Vagina (tissue), 2 donors: ENCODE results near the gene ACTR6. TPM values are rescaled to one million over a fixed set of nuclear protein-coding genes. Genes with fewer than 3 reads are reported as not detected.

ENCODE experiments used
- DNase-seq, 2 donors: peaks; one replicate each; pipeline ENCODE4 v3.0.0-alpha.2; 2017; ENCODE audit errors: extremely low spot score in 2 of 2
- H3K27ac ChIP-seq: fragments of 200-600 bp; sonication (generic); one replicate; pipeline ENCODE4 v1.5.1; 2019
- H3K27me3 ChIP-seq: fragments of 200-600 bp; sonication (generic); one replicate; pipeline ENCODE4 v1.5.1; 2019
- H3K36me3 ChIP-seq, 2 donors: fragments of 200-600 bp; sonication (generic); one replicate each; pipeline ENCODE4 v1.5.1; 2017 to 2019
- H3K4me1 ChIP-seq: fragments of 200-600 bp; sonication (generic); one replicate; pipeline ENCODE4 v1.5.1; 2019
- H3K4me3 ChIP-seq, 2 donors: fragments of 200-600 bp; sonication (generic); 1 replicate in 1 of 2; 2 replicates in 1 of 2; pipeline ENCODE4 v1.5.1; 2016 to 2019
- H3K9me3 ChIP-seq: fragments of 200-600 bp; sonication (generic); one replicate; pipeline ENCODE4 v1.5.1; 2019
- CTCF ChIP-seq, 3 experiments: fragments of 450-650 bp in 2 of 3; fragments of 200-600 bp in 1 of 3; sonication (generic) in 1 of 3; IDR thresholded peaks; one replicate each; pipeline ENCODE4 v1.5.1; 2017 to 2019; ENCODE audit warnings: antibody characterized with exemption in 3 of 3, mild to moderate bottlenecking in 2 of 3, moderate library complexity in 2 of 3
- POLR2A ChIP-seq, 2 donors: fragments of 450-650 bp; IDR thresholded peaks; one replicate each; pipeline ENCODE4 v1.6.1; 2017; ENCODE audit warnings: antibody characterized with exemption in 2 of 2, mild to moderate bottlenecking in 2 of 2, moderate library complexity in 2 of 2
- POLR2AphosphoS5 ChIP-seq, 2 donors: sonication (generic); formaldehyde crosslinking; IDR thresholded peaks; one replicate each; pipeline ENCODE4 v1.9.0; 2017; ENCODE audit warnings: antibody characterized with exemption in 2 of 2, mild to moderate bottlenecking in 2 of 2, low read depth in 1 of 2; ENCODE audit not compliant: insufficient read depth in 1 of 2
- intact Hi-C: fragments of 100-400 bp; cut with DNase I; formaldehyde crosslinking; loops from one replicate; pipeline ENCODE4 v1.15.1; 2023
- total RNA-seq: library from RNA; depleted of rRNA; stranded (reverse); fragments of >200 nt; gene quantifications from one replicate; pipeline ENCODE4 v1.2.3, GENCODE V29; 2016

The ACTR6 gene
- total RNA-seq, 1 donor from 2014 or later: 6.6 TPM

- DNase-seq: no peak
- no peak for TF ChIP-seq POLR2A (IDR thresholded peaks at IDR 0.05)
- TF ChIP-seq POLR2AphosphoS5 (IDR thresholded peaks at IDR 0.05; ENCODE audit: insufficient read depth in 1 of 2, low read depth in 1 of 2): no peak
- no peak for TF ChIP-seq CTCF (IDR thresholded peaks at IDR 0.05)
- no peaks in the 10 kb centered on the region for H3K4me1 ChIP-seq
Measured at GRCh38 chr12:100156731-100157426, 43.7 kb upstream of the ACTR6 start.

GRCh38 chr12:100157427-100157821 lies 43.2 kb upstream of the ACTR6 start:
- Histone ChIP-seq H3K27ac (no peak overlapping the region), H3K27me3 (no peaks in the 10 kb centered on the region), H3K4me1 (no peaks in the 10 kb centered on the region), H3K9me3 (no peaks in the 10 kb centered on the region), H3K36me3 (no peaks in the 10 kb centered on the region), H3K4me3 (no peak overlapping the region)
- TF ChIP-seq POLR2AphosphoS5 (IDR thresholded peaks at IDR 0.05; ENCODE audit: insufficient read depth in 1 of 2, low read depth in 1 of 2) (no peak), CTCF (IDR thresholded peaks at IDR 0.05) (no peak), POLR2A (IDR thresholded peaks at IDR 0.05) (no peak)
- intact Hi-C loops: no loop called here
- DNase-seq: peak in 1 of 2 donors; percentile 77

More at GRCh38 chr12:100156731-100157426, 43.7 kb upstream of the ACTR6 start:
- Histone ChIP-seq H3K27me3 (no peaks in the 10 kb centered on the region), H3K4me3 (no peak overlapping the region), H3K27ac (no peak overlapping the region), H3K9me3 (no peaks in the 10 kb centered on the region), H3K36me3 (no peaks in the 10 kb centered on the region)
- intact Hi-C loops: no loop called here

- Histone ChIP-seq H3K4me1 (peaks cover 4% of the 10 kb centered on the region), H3K4me3 (no peak overlapping the region), H3K36me3 (no peaks in the 10 kb centered on the region), H3K27me3 (no peaks in the 10 kb centered on the region), H3K27ac (no peak overlapping the region), H3K9me3 (no peaks in the 10 kb centered on the region)
- TF ChIP-seq CTCF (IDR thresholded peaks at IDR 0.05): no peak
- no peak for TF ChIP-seq POLR2A (IDR thresholded peaks at IDR 0.05)
- no peak for TF ChIP-seq POLR2AphosphoS5 (IDR thresholded peaks at IDR 0.05; ENCODE audit: insufficient read depth in 1 of 2, low read depth in 1 of 2)
- intact Hi-C loops: no loop called here
- DNase-seq: no peak
Measured at GRCh38 chr12:100158535-100158934, 42.1 kb upstream of the ACTR6 start.

- Histone ChIP-seq H3K27me3 (no peaks in the 10 kb centered on the region), H3K4me1 (peaks cover 12% of the 10 kb centered on the region), H3K36me3 (no peaks in the 10 kb centered on the region), H3K9me3 (no peaks in the 10 kb centered on the region), H3K27ac (no peak overlapping the region), H3K4me3 (no peak overlapping the region)
- DNase-seq: no peak
- intact Hi-C loops: no loop called here
- TF ChIP-seq POLR2A (IDR thresholded peaks at IDR 0.05): no peak
- TF ChIP-seq POLR2AphosphoS5 (IDR thresholded peaks at IDR 0.05; ENCODE audit: insufficient read depth in 1 of 2, low read depth in 1 of 2): no peak
- TF ChIP-seq CTCF (IDR thresholded peaks at IDR 0.05): no peak
Measured at GRCh38 chr12:100159391-100160104, 41.1 kb upstream of the ACTR6 start.
